SK-N-SH (cell line): Measurements from ENCODE around the gene CCDC149. TPM values are rescaled to one million over a fixed set of nuclear protein-coding genes. Genes with fewer than 3 reads are reported as not detected.

Experiments used
- CTCF ChIA-PET: fragments of 300-600, 350-600 bp; formaldehyde crosslinking; extraction: SDS; loops from one replicate; lab custom pipeline; 2021; lab: Yijun Ruan, JAX
- POLR2A ChIA-PET: fragments of 350-600 bp; sonication (Branson Sonifier 250); formaldehyde crosslinking; extraction: SDS; loops from one replicate; lab custom pipeline; 2020; ENCODE audit warnings: antibody characterized with exemption, inconsistent platforms; lab: Yijun Ruan, JAX
- DNase-seq: peaks from one replicate; pipeline ENCODE4 v3.0.0; 2012
- H2AFZ ChIP-seq: fragments of 200-600 bp; sonication (generic); 2 replicates; pipeline ENCODE4 v1.8.1; 2016; ENCODE audit warnings: antibody characterized with exemption, mild to moderate bottlenecking, low read depth
- H3F3A ChIP-seq: fragments of 200-600 bp; sonication (generic); replicated peaks from 2 replicates; pipeline ENCODE3; 2016; ENCODE audit warnings: antibody characterized with exemption, mild to moderate bottlenecking; ENCODE audit not compliant: insufficient read depth
- H3K27ac ChIP-seq, 2 experiments: fragments of 200-500 bp in 1 of 2; fragments of 200-600 bp in 1 of 2; sonication (Bioruptor generic) in 1 of 2; sonication (generic), shearing (Covaris generic) in 1 of 2; 2 replicates each; pipeline versions ENCODE4 v1.5.1 to v1.6.1; 2014 to 2016; ENCODE audit warnings: low read depth in 2 of 2, inconsistent platforms in 1 of 2, low read length in 1 of 2, mild to moderate bottlenecking in 1 of 2, mixed read lengths in 1 of 2
- H3K27me3 ChIP-seq: fragments of 200-600 bp; sonication (generic), shearing (Covaris generic); 2 replicates; pipeline ENCODE4 v1.6.1; 2016; ENCODE audit warnings: mixed run types; ENCODE audit not compliant: insufficient read depth
- H3K36me3 ChIP-seq, 2 experiments: fragments of 200-500 bp in 1 of 2; fragments of 200-600 bp in 1 of 2; sonication (Bioruptor generic) in 1 of 2; sonication (generic) in 1 of 2; replicated peaks in 1 of 2; 2 replicates each; pipeline versions ENCODE3 to v1.5.1; 2014 to 2016; ENCODE audit warnings: low read length in 1 of 2, mild to moderate bottlenecking in 1 of 2; ENCODE audit not compliant: insufficient read depth in 2 of 2, control insufficient read depth in 1 of 2
- H3K4me1 ChIP-seq, 2 experiments: fragments of 200-500 bp in 1 of 2; fragments of 200-600 bp in 1 of 2; sonication (Bioruptor generic) in 1 of 2; sonication (generic), shearing (Covaris generic) in 1 of 2; 2 replicates each; pipeline versions ENCODE4 v1.5.1 to v1.6.1; 2014 to 2016; ENCODE audit warnings: low read depth in 1 of 2, low read length in 1 of 2, mixed run types in 1 of 2; ENCODE audit not compliant: insufficient read depth in 2 of 2, control insufficient read depth in 1 of 2
- H3K4me2 ChIP-seq: fragments of 200-600 bp; sonication (generic), shearing (Covaris generic); 2 replicates; pipeline ENCODE4 v1.6.1; 2017; ENCODE audit warnings: mixed run types
- H3K4me3 ChIP-seq, 2 experiments: fragments of 200-500 bp in 1 of 2; fragments of 200-600 bp in 1 of 2; sonication (Bioruptor generic) in 1 of 2; sonication (generic), shearing (Covaris generic) in 1 of 2; 2 replicates each; pipeline versions ENCODE4 v1.5.1 to v1.8.1; 2014 to 2016; ENCODE audit warnings: low read depth in 2 of 2, inconsistent platforms in 1 of 2, low read length in 1 of 2, mild to moderate bottlenecking in 1 of 2, mixed read lengths in 1 of 2, moderate library complexity in 1 of 2
- H3K79me2 ChIP-seq: fragments of 200-600 bp; sonication (generic); 2 replicates; pipeline ENCODE4 v1.8.1; 2017; ENCODE audit warnings: mild to moderate bottlenecking; ENCODE audit not compliant: insufficient read depth
- H3K9ac ChIP-seq: fragments of 200-600 bp; sonication (generic); 2 replicates; pipeline ENCODE4 v1.6.1; 2017; ENCODE audit warnings: mixed run types
- H3K9me2 ChIP-seq: fragments of 200-600 bp; sonication (generic); 2 replicates; pipeline ENCODE4 v1.6.1; 2017; ENCODE audit warnings: mixed run types
- H3K9me3 ChIP-seq: fragments of 200-600 bp; sonication (generic); 2 replicates; pipeline ENCODE4 v1.6.1; 2017; ENCODE audit warnings: mixed run types, mild to moderate bottlenecking, moderate library complexity
- H4K20me1 ChIP-seq: fragments of 200-600 bp; sonication (generic); 2 replicates; pipeline ENCODE4 v1.6.1; 2017; ENCODE audit warnings: mild to moderate bottlenecking, mixed run types; ENCODE audit not compliant: insufficient read depth
- CTCF ChIP-seq: fragments of 200-600 bp; sonication (generic); IDR thresholded peaks from 2 replicates; pipeline ENCODE4 v1.6.1; 2017; ENCODE audit warnings: antibody characterized with exemption, mild to moderate bottlenecking, moderate library complexity
- FOSL2 ChIP-seq: IDR thresholded peaks from 2 replicates; pipeline ENCODE4 v1.4.0; 2012; ENCODE audit warnings: low read depth, mild to moderate bottlenecking, moderate library complexity, borderline replicate concordance
- GABPA ChIP-seq: IDR thresholded peaks from 2 replicates; pipeline ENCODE4 v1.4.0; 2012; ENCODE audit warnings: low read depth, mild to moderate bottlenecking
- JUND ChIP-seq: IDR thresholded peaks from 2 replicates; pipeline ENCODE4 v1.4.0; 2012
- MEF2A ChIP-seq: IDR thresholded peaks from 2 replicates; pipeline ENCODE4 v1.4.0; 2012; ENCODE audit warnings: low read depth, borderline replicate concordance
- MXI1 ChIP-seq: IDR thresholded peaks from 2 replicates; pipeline ENCODE4 v1.6.1; 2012; ENCODE audit warnings: mild to moderate bottlenecking, low read depth, low read length, improper control_type of control experiment
- TCF12 ChIP-seq: IDR thresholded peaks from 2 replicates; pipeline ENCODE4 v1.4.0; 2012
- TEAD4 ChIP-seq: IDR thresholded peaks from 2 replicates; pipeline ENCODE4 v1.4.0; 2012; ENCODE audit warnings: mild to moderate bottlenecking, borderline replicate concordance; ENCODE audit not compliant: insufficient read depth
- YY1 ChIP-seq: IDR thresholded peaks from 2 replicates; pipeline ENCODE4 v1.4.0; 2012; ENCODE audit warnings: low read depth, mild to moderate bottlenecking
- WGBS: methylation state at CpG from one replicate; pipeline ENCODE4 v1.1.6; 2017; ENCODE audit warnings: low lambda C conversion rate; 5-methylcytosine and 5-hydroxymethylcytosine counted together
- polyA plus RNA-seq, 3 experiments: library from polyadenylated mRNA; depleted of rRNA; stranded (reverse); fragments of >200 nt; gene quantifications; 2 replicates each; pipeline ENCODE4 v1.2.3, GENCODE V29; 2012
- TF ChIP-seq, protein P1 (sequence below): IDR thresholded peaks from 2 replicates; pipeline ENCODE4 v1.6.1; 2012; ENCODE audit warnings: mild to moderate bottlenecking, low read depth, low read length, moderate library complexity

Gene CCDC149
- polyA plus RNA-seq, 1 of the 3 experiments (the other 2 are of a cell fraction) = 5.5 TPM

- DNase-seq = no peak
- no peak for TF ChIP-seq JUND
- no peak for TF ChIP-seq FOSL2
- no peak for TF ChIP-seq GABPA
- no peak for TF ChIP-seq MXI1
- TF ChIP-seq TEAD4 = no peak
- TF ChIP-seq YY1 = no peak
- TF ChIP-seq, protein P1, sequence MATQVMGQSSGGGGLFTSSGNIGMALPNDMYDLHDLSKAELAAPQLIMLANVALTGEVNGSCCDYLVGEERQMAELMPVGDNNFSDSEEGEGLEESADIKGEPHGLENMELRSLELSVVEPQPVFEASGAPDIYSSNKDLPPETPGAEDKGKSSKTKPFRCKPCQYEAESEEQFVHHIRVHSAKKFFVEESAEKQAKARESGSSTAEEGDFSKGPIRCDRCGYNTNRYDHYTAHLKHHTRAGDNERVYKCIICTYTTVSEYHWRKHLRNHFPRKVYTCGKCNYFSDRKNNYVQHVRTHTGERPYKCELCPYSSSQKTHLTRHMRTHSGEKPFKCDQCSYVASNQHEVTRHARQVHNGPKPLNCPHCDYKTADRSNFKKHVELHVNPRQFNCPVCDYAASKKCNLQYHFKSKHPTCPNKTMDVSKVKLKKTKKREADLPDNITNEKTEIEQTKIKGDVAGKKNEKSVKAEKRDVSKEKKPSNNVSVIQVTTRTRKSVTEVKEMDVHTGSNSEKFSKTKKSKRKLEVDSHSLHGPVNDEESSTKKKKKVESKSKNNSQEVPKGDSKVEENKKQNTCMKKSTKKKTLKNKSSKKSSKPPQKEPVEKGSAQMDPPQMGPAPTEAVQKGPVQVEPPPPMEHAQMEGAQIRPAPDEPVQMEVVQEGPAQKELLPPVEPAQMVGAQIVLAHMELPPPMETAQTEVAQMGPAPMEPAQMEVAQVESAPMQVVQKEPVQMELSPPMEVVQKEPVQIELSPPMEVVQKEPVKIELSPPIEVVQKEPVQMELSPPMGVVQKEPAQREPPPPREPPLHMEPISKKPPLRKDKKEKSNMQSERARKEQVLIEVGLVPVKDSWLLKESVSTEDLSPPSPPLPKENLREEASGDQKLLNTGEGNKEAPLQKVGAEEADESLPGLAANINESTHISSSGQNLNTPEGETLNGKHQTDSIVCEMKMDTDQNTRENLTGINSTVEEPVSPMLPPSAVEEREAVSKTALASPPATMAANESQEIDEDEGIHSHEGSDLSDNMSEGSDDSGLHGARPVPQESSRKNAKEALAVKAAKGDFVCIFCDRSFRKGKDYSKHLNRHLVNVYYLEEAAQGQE = no peak
- no peak for TF ChIP-seq CTCF
- Histone ChIP-seq H3K79me2 (no peaks in the 10 kb centered on the region), H3K36me3 (no peaks in the 10 kb centered on the region), H3K9me2 (no peaks in the 10 kb centered on the region), H2AFZ (no peak overlapping the region), H3K27me3 (no peaks in the 10 kb centered on the region), H3K9me3 (no peaks in the 10 kb centered on the region), H3K4me1 (peaks cover 0 to 16% of the 10 kb centered on the region in 2 experiments; a peak in 2 of 4 replicates), H3K9ac (no peak overlapping the region), H3K4me2 (no peak overlapping the region), H3K27ac (no peak overlapping the region), H3K4me3 (no peak overlapping the region), H3F3A (peaks cover 20% of the 10 kb centered on the region), H4K20me1 (no peaks in the 10 kb centered on the region)
- WGBS = 57% methylated on average over 5 of the region's 5 CpGs
- POLR2A ChIA-PET = no interaction called here
- CTCF ChIA-PET = interaction anchor here (0.8 kb wide), 1 partner anchor 51 kb away, joined by 4 read pairs; no protein-coding TSS in a partner anchor
These were observed 144.8 kb downstream of the CCDC149 start for GRCh38 chr4:24768006-24768405.

DNA sequence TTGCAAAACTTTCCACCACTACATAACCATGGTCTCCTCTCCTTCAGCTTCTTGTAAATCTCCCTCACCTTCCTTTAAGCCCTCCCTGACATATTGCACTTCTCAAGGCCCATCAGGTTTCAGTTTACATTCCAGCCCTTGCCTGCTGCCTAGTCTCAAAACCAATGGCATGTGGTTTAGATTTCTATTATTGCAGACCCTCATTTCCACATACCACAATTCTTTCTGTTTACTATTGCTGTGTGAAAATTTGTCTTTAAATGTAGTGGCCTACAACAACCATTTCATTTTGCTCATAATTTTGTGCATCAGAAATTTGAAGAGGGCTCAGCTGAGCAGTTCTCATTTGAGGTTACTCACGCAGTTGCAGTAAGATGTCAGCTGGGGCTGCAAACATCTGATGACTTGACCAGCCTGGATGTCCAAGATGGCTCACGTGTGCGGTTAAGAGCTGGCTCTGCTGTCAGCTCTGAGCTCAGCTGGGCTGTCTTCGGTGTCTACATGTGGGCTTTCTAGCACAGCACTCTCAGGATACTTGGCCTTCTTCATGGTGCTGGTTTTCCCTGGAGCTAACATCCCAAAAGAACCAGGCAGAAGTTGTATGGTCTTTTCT lies 147.4 kb downstream of the CCDC149 start:
- no peak for DNase-seq
- Histone ChIP-seq H3K27ac (no peak overlapping the region), H3K4me2 (no peak overlapping the region), H3K4me3 (no peak overlapping the region), H3K9me2 (no peaks in the 10 kb centered on the region), H3K79me2 (no peaks in the 10 kb centered on the region), H3F3A (peaks cover 10% of the 10 kb centered on the region), H3K9ac (no peak overlapping the region), H3K27me3 (no peaks in the 10 kb centered on the region), H3K36me3 (no peaks in the 10 kb centered on the region), H3K9me3 (no peaks in the 10 kb centered on the region), H4K20me1 (no peaks in the 10 kb centered on the region), H3K4me1 (peaks cover 0 to 11% of the 10 kb centered on the region in 2 experiments; a peak in 2 of 4 replicates), H2AFZ (no peak overlapping the region)
- 44% methylated on average over 4 of the region's 4 CpGs for WGBS
- POLR2A ChIA-PET = no interaction called here
- CTCF ChIA-PET = no interaction called here
- TF ChIP-seq MEF2A = no peak
- TF ChIP-seq TCF12 = peak; percentile 65; the same call in 1 of the 2 replicates
